A549 (cell line): ENCODE data around the gene CD2AP. TPM values are rescaled to one million over a fixed set of nuclear protein-coding genes. Genes with fewer than 3 reads are reported as not detected.

Experiments
- ATAC-seq, 2 experiments: fragments of 200-7000 bp in 1 of 2; fragments of >200 bp in 1 of 2; cut with Nextera tagmentation in 1 of 2; cut with Tn5 transposase in 1 of 2; 3 replicates each; pipeline versions ENCODE4 v1.8.0 to v1.9.1; 2018 to 2020; ENCODE audit warnings: mild to moderate bottlenecking in 1 of 2, moderate library complexity in 1 of 2
- CTCF ChIA-PET: fragments of 300-600 bp; sonication (Branson Sonifier 250); formaldehyde crosslinking; extraction: SDS; loops from one replicate; lab custom pipeline; 2021; ENCODE audit warnings: antibody characterized with exemption, inconsistent platforms; lab: Yijun Ruan, JAX
- POLR2A ChIA-PET: fragments of 350-600 bp; formaldehyde crosslinking; extraction: SDS; loops from one replicate; lab custom pipeline; 2021; ENCODE audit warnings: antibody characterized with exemption, inconsistent platforms; lab: Yijun Ruan, JAX
- DNase-seq, 2 experiments: peaks; one replicate each; pipeline versions ENCODE4 v3.0.0 to v3.0.0-alpha.2; 2011 to 2016; ENCODE audit warnings: low read depth in 1 of 2, low spot score in 1 of 2
- FAIRE-seq: peaks from 2 replicates; lab custom pipeline; 2011; peaks lifted over from hg19 to GRCh38; lab: Jason Lieb, UNC
- H3K27ac ChIP-seq, 2 experiments: fragments of >200 bp; sonication (Bioruptor Twin); formaldehyde crosslinking; 3 replicates each; pipeline ENCODE4 v1.5.1; 2016 to 2017
- H3K4me1 ChIP-seq: fragments of >200 bp; sonication (Bioruptor Twin); formaldehyde crosslinking; 3 replicates; pipeline ENCODE4 v1.6.1; 2016
- H3K4me2 ChIP-seq: fragments of >200 bp; sonication (Bioruptor Twin); formaldehyde crosslinking; 3 replicates; pipeline ENCODE4 v1.6.1; 2016
- H3K4me3 ChIP-seq: fragments of >200 bp; sonication (Bioruptor Twin); formaldehyde crosslinking; 3 replicates; pipeline ENCODE4 v1.5.1; 2016
- H3K9me3 ChIP-seq: fragments of >200 bp; sonication (Bioruptor Twin); formaldehyde crosslinking; 3 replicates; pipeline ENCODE4 v1.6.1; 2016
- BCL3 ChIP-seq: fragments of >200 bp; sonication (Bioruptor Twin); formaldehyde crosslinking; IDR thresholded peaks from 3 replicates; pipeline ENCODE4 v1.6.1; 2016
- BHLHE40 ChIP-seq: IDR thresholded peaks from 2 replicates; pipeline ENCODE4 v1.6.1; 2012; ENCODE audit warnings: low read depth, low read length, inconsistent platforms
- CHD2 ChIP-seq: fragments of 150-350 bp; IDR thresholded peaks from 2 replicates; pipeline ENCODE4 v1.6.1; 2014; ENCODE audit warnings: low read length; ENCODE audit not compliant: partially characterized antibody
- E2F6 ChIP-seq: IDR thresholded peaks from 2 replicates; pipeline ENCODE4 v1.6.1; 2012; ENCODE audit warnings: low read depth, borderline replicate concordance
- EHF ChIP-seq: fragments of 250-450 bp; sonication (Bioruptor Pico); IDR thresholded peaks from 2 replicates; pipeline ENCODE4 v1.5.0; 2020; ENCODE audit warnings: mild to moderate bottlenecking
- EHMT2 ChIP-seq: fragments of 200-600 bp; sonication (generic); IDR thresholded peaks from 2 replicates; pipeline ENCODE4 v1.6.1; 2016; ENCODE audit warnings: antibody characterized with exemption, low read depth, mild to moderate bottlenecking, moderate library complexity
- HDAC2 ChIP-seq: fragments of 200-600 bp; sonication (generic); IDR thresholded peaks from 2 replicates; pipeline ENCODE4 v1.6.1; 2016
- HES2 ChIP-seq: fragments of >200 bp; sonication (Bioruptor Twin); formaldehyde crosslinking; IDR thresholded peaks from 2 replicates; pipeline ENCODE4 v1.6.1; 2016
- HEYL ChIP-seq: fragments of 250-450 bp; sonication (Bioruptor Pico); IDR thresholded peaks from 2 replicates; pipeline ENCODE4 v1.8.0; 2021; ENCODE audit warnings: mild to moderate bottlenecking, moderate library complexity
- HOXB13 ChIP-seq: fragments of 250-450 bp; sonication (Bioruptor Pico); IDR thresholded peaks from 2 replicates; pipeline ENCODE4 v1.5.0; 2020; ENCODE audit warnings: low read depth, mild to moderate bottlenecking, moderate library complexity
- HOXB5 ChIP-seq: fragments of 250-450 bp; sonication (Bioruptor Pico); IDR thresholded peaks from 2 replicates; pipeline ENCODE4 v1.5.0; 2020; ENCODE audit warnings: mild to moderate bottlenecking, moderate library complexity
- JUN ChIP-seq, 2 experiments: fragments of >200 bp; sonication (Bioruptor Twin); formaldehyde crosslinking; IDR thresholded peaks; 2 replicates in 1 of 2; 3 replicates in 1 of 2; pipeline ENCODE4 v1.6.1; 2016 to 2017
- JUNB ChIP-seq: fragments of >200 bp; sonication (Bioruptor Twin); formaldehyde crosslinking; IDR thresholded peaks from 2 replicates; pipeline ENCODE4 v1.6.1; 2016
- KDM5A ChIP-seq: fragments of 200-600 bp; sonication (generic); IDR thresholded peaks from 2 replicates; pipeline ENCODE4 v1.6.1; 2016; ENCODE audit warnings: antibody characterized with exemption, mild to moderate bottlenecking
- MAFK ChIP-seq: fragments of 450-650 bp; IDR thresholded peaks from 2 replicates; pipeline ENCODE4 v1.6.1; 2014; ENCODE audit not compliant: partially characterized antibody
- MAZ ChIP-seq: fragments of 150-350 bp; IDR thresholded peaks from 2 replicates; pipeline ENCODE4 v1.6.1; 2014; ENCODE audit warnings: antibody characterized with exemption, low read depth, low read length, borderline replicate concordance
- PBX3 ChIP-seq: IDR thresholded peaks from 2 replicates; pipeline ENCODE4 v1.6.1; 2012
- POLR2A ChIP-seq: IDR thresholded peaks from 2 replicates; pipeline ENCODE4 v1.6.1; 2012; ENCODE audit warnings: mild to moderate bottlenecking, low read length
- POLR2AphosphoS2 ChIP-seq: conservative IDR thresholded peaks from 2 replicates; pipeline ENCODE4 v1.6.1; 2012; ENCODE audit warnings: low read length, improper control_type of control experiment, inconsistent platforms
- RAD21 ChIP-seq, 2 experiments: fragments of >200 bp in 1 of 2; sonication (Bioruptor Twin) in 1 of 2; formaldehyde crosslinking in 1 of 2; IDR thresholded peaks in 1 of 2; conservative IDR thresholded peaks in 1 of 2; 2 replicates in 1 of 2; 3 replicates in 1 of 2; pipeline ENCODE4 v1.6.1; 2012 to 2018; ENCODE audit warnings: inconsistent platforms in 1 of 2
- REST ChIP-seq: fragments of 200-600 bp; sonication (generic); IDR thresholded peaks from 2 replicates; pipeline ENCODE4 v1.6.1; 2016; ENCODE audit warnings: antibody characterized with exemption, mild to moderate bottlenecking, moderate library complexity
- TFCP2L1 ChIP-seq: fragments of 250-450 bp; sonication (Bioruptor Pico); IDR thresholded peaks from 2 replicates; pipeline ENCODE4 v1.5.0; 2021; ENCODE audit warnings: mild to moderate bottlenecking
- WGBS: methylation state at CpG from one replicate; pipeline ENCODE4 v1.1.6; 2017; ENCODE audit errors: missing lambda C conversion rate; 5-methylcytosine and 5-hydroxymethylcytosine counted together
- polyA plus RNA-seq, 4 experiments: library from polyadenylated mRNA; depleted of rRNA in 3 of 4; stranded (reverse); fragments of >200 nt; fragmentation: RNase III in 1 of 4; extraction: RNeasy Plus Mini Kit Qiagen cat#74134 plus additional on column Dnase treatment in 1 of 4; gene quantifications; 2 replicates in 3 of 4; 3 replicates in 1 of 4; pipeline ENCODE4 v1.2.3, GENCODE V29; 2011 to 2017

Gene CD2AP
- polyA plus RNA-seq, 2 of the 4 experiments (the other 2 are of a cell fraction) = 18.8 to 35.7 TPM

GRCh38 chr6:47598367-47598766 is 120.8 kb downstream of the CD2AP start:
- no peaks in the 10 kb centered on the region for H3K4me1 ChIP-seq
- ChIA-PET CTCF (no interaction called here), POLR2A (no interaction called here)
- TF ChIP-seq HES2 (no peak), MAZ (no peak), E2F6 (no peak), JUNB (no peak), KDM5A (no peak), EHMT2 (no peak), HOXB5 (CRISPR knock-in tag) (no peak), BCL3 (no peak)
- H3K4me3 ChIP-seq = no peak overlapping the region
- no peak for DNase-seq
- no peak for ATAC-seq
- no peak overlapping the region for H3K4me2 ChIP-seq
- 79% methylated on average over 4 of the region's 4 CpGs for WGBS
- FAIRE-seq = no peak
- no peaks in the 10 kb centered on the region for H3K9me3 ChIP-seq
- no peak overlapping the region for H3K27ac ChIP-seq

- ATAC-seq (no peak), DNase-seq (no peak), FAIRE-seq (no peak)
- 79% methylated on average over 1 of the region's 1 CpG for WGBS
- ChIA-PET POLR2A (no interaction called here), CTCF (interaction anchor here (0.7 to 0.9 kb wide), 2 partner anchors 16 to 289 kb away, joined by 3 to 5 read pairs; no protein-coding TSS in a partner anchor)
- Histone ChIP-seq H3K9me3 (no peaks in the 10 kb centered on the region), H3K4me3 (no peak overlapping the region), H3K27ac (no peak overlapping the region), H3K4me2 (no peak overlapping the region), H3K4me1 (peaks cover 4% of the 10 kb centered on the region; the same call in 2 of the 3 replicates)
- no peak for TF ChIP-seq POLR2AphosphoS2
- no peak for TF ChIP-seq BHLHE40
- TF ChIP-seq E2F6 = no peak
- no peak for TF ChIP-seq MAZ
- TF ChIP-seq REST = no peak
- TF ChIP-seq JUN (IDR thresholded peaks at IDR 0.05) = no peak
- TF ChIP-seq CHD2 = no peak
- no peak for TF ChIP-seq RAD21 (conservative IDR thresholded peaks at IDR 0.05 in 1 of 2, IDR thresholded peaks at IDR 0.05 in 1 of 2)
- no peak for TF ChIP-seq HEYL (CRISPR knock-in tag)
- no peak for TF ChIP-seq HDAC2
- no peak for TF ChIP-seq MAFK
- TF ChIP-seq EHF (CRISPR knock-in tag) = no peak
- no peak for TF ChIP-seq PBX3
- TF ChIP-seq POLR2A = no peak
- TF ChIP-seq TFCP2L1 (CRISPR knock-in tag) = no peak
- no peak for TF ChIP-seq HOXB5 (CRISPR knock-in tag)
- TF ChIP-seq HOXB13 (CRISPR knock-in tag) = no peak
Observed at GRCh38 chr6:47599512-47599911, 121.9 kb downstream of the CD2AP start.
